RWPE2 (cell line): ENCODE results near the gene DNA2.
A peak's percentile ranks its signal among the peaks of the same experiment; 100 is the strongest.

Experiments
- ATAC-seq: fragments of 200-7000 bp; cut with Tn5 transposase; 3 replicates; pipeline ENCODE4 v1.9.1; 2021; ENCODE audit warnings: low read depth
- DNase-seq: peaks from one replicate; pipeline ENCODE4 v3.0.0-alpha.2; 2020; ENCODE audit warnings: low spot score
- H3K27ac ChIP-seq: fragments of 450-650 bp; 2 replicates; pipeline ENCODE4 v1.5.1; 2017; ENCODE audit warnings: mild to moderate bottlenecking; ENCODE audit not compliant: poor library complexity, severe bottlenecking
- H3K27me3 ChIP-seq: fragments of 250-450 bp; sonication (Bioruptor Pico); 2 replicates; pipeline ENCODE4 v1.5.1; 2021; ENCODE audit warnings: mild to moderate bottlenecking, moderate library complexity; ENCODE audit not compliant: insufficient read depth, poor library complexity, severe bottlenecking
- H3K36me3 ChIP-seq: fragments of 250-450 bp; sonication (Bioruptor Pico); 2 replicates; pipeline ENCODE4 v1.5.1; 2020; ENCODE audit warnings: low read depth, mild to moderate bottlenecking, moderate library complexity
- H3K4me1 ChIP-seq: fragments of 250-450 bp; sonication (Bioruptor Pico); 2 replicates; pipeline ENCODE4 v1.5.1; 2021; ENCODE audit warnings: mild to moderate bottlenecking, moderate library complexity; ENCODE audit not compliant: insufficient read depth, poor library complexity, severe bottlenecking
- H3K4me3 ChIP-seq: fragments of 250-450 bp; sonication (Bioruptor Pico); 2 replicates; pipeline ENCODE4 v1.5.1; 2021; ENCODE audit warnings: mild to moderate bottlenecking, moderate library complexity; ENCODE audit not compliant: severe bottlenecking
- H3K9me3 ChIP-seq: fragments of 250-450 bp; sonication (Bioruptor Pico); 2 replicates; pipeline ENCODE4 v1.5.1; 2021; ENCODE audit warnings: mild to moderate bottlenecking, moderate library complexity; ENCODE audit not compliant: severe bottlenecking
- TF ChIP-seq, protein P1 (sequence below): fragments of 450-650 bp; IDR thresholded peaks from one replicate; pipeline ENCODE4 v1.5.1; 2017; ENCODE audit warnings: mild to moderate bottlenecking, moderate library complexity; ENCODE audit not compliant: poor library complexity, severe bottlenecking

DNA2 gene

DNA sequence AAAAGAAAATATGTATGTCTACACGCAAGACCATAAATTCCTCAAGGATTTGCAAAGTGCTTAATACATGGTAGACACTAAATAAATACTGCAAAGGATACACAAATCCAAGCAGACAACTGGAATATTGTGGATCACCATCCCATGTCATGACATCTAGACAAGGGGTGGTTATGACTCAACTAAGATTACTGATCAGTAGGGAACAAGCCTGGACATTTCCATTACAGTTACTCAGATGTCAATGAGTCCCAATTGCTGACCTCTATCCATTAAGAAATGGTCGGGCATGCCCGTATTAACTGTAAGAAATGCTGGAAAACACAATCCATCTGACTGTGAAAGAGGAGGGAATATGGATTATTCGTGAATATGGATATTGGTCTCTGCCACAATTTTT is 37.1 kb downstream of the DNA2 start:
- no peak for DNase-seq
- Histone ChIP-seq H3K36me3 (peaks cover 59% of the 10 kb centered on the region), H3K27me3 (no peaks in the 10 kb centered on the region), H3K9me3 (no peaks in the 10 kb centered on the region), H3K4me3 (no peak overlapping the region), H3K4me1 (peaks cover 11% of the 10 kb centered on the region), H3K27ac (no peak overlapping the region)
- ATAC-seq: peak; percentile 82
- TF ChIP-seq, protein P1, sequence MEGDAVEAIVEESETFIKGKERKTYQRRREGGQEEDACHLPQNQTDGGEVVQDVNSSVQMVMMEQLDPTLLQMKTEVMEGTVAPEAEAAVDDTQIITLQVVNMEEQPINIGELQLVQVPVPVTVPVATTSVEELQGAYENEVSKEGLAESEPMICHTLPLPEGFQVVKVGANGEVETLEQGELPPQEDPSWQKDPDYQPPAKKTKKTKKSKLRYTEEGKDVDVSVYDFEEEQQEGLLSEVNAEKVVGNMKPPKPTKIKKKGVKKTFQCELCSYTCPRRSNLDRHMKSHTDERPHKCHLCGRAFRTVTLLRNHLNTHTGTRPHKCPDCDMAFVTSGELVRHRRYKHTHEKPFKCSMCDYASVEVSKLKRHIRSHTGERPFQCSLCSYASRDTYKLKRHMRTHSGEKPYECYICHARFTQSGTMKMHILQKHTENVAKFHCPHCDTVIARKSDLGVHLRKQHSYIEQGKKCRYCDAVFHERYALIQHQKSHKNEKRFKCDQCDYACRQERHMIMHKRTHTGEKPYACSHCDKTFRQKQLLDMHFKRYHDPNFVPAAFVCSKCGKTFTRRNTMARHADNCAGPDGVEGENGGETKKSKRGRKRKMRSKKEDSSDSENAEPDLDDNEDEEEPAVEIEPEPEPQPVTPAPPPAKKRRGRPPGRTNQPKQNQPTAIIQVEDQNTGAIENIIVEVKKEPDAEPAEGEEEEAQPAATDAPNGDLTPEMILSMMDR: no peak

DNA sequence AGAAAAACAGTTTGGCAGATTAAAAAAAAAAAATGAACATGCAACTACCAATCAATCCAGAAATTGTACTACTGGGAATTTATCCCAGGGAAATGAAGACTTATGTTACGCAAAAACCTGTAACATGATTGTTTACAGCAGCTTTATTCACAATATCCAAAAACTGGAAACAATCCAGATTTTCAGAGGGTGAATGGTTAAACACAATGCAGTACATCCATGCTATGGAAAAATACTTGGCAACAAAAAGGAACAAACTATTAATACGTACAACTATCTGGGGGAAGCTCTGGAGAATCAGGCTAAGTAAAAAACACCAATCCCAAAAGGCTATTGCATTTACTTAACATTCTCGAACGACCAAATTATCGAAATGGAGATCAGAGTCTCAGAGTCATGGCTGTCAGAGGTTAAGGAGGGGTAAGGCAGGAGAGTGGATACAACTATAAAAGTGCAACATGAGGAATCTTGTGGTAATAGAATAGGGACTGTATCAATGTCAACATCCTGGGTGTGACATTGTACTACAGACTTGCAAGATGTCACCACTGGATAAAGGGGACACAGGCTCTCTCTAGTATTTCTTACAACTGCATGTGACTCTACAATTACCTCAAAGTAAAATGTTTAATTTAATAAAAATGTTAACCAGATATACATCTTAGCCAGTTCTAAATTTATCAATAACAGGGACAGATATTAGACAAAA is 43.2 kb downstream of the DNA2 start:
- H3K36me3 ChIP-seq: peaks cover 29% of the 10 kb centered on the region
- no peak for ATAC-seq
- no peak overlapping the region for H3K4me3 ChIP-seq
- no peak for DNase-seq
- H3K27me3 ChIP-seq: no peaks in the 10 kb centered on the region
- TF ChIP-seq, protein P1: no peak
- H3K9me3 ChIP-seq: no peaks in the 10 kb centered on the region
- H3K4me1 ChIP-seq: no peaks in the 10 kb centered on the region
- no peak overlapping the region for H3K27ac ChIP-seq

- Histone ChIP-seq H3K4me3 (no peak overlapping the region), H3K9me3 (no peaks in the 10 kb centered on the region), H3K36me3 (peaks cover 41% of the 10 kb centered on the region), H3K27me3 (no peaks in the 10 kb centered on the region), H3K27ac (no peak overlapping the region), H3K4me1 (no peaks in the 10 kb centered on the region)
- TF ChIP-seq, protein P1: no peak
- no peak for DNase-seq
- no peak for ATAC-seq
These were observed 47.2 kb downstream of the DNA2 start for GRCh38 chr10:68424454-68425014.

GRCh38 chr10:68423522-68423921 is 48.3 kb downstream of the DNA2 start:
- DNase-seq: no peak
- H3K27me3 ChIP-seq: no peaks in the 10 kb centered on the region
- no peaks in the 10 kb centered on the region for H3K9me3 ChIP-seq
- peaks cover 46% of the 10 kb centered on the region for H3K36me3 ChIP-seq
- ATAC-seq: no peak
- H3K4me3 ChIP-seq: no peak overlapping the region
- no peak overlapping the region for H3K27ac ChIP-seq
- H3K4me1 ChIP-seq: no peaks in the 10 kb centered on the region
- TF ChIP-seq, protein P1: no peak

DNA sequence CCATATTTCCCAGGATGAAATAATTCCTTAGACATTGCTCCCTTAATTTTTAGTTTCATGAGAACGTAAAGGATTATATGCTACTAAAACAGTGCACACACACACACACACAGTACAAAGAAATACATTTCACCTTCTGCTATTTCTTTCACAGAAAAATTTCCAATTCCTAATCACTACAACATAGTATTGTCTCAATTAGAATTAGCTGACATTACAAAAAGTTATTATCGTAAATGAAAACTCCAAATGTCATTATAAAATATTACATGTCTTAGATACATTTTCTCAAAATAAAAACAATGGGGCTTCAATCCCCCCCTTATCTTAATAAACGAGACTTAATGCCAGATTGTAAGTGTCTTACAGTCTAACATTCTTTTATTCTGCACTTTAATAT is 52.4 kb downstream of the DNA2 start:
- no peak for DNase-seq
- H3K36me3 ChIP-seq: peaks cover 60% of the 10 kb centered on the region
- H3K4me1 ChIP-seq: no peaks in the 10 kb centered on the region
- H3K9me3 ChIP-seq: no peaks in the 10 kb centered on the region
- TF ChIP-seq, protein P1: no peak
- no peaks in the 10 kb centered on the region for H3K27me3 ChIP-seq
- H3K4me3 ChIP-seq: no peak overlapping the region
- no peak for ATAC-seq
- no peak overlapping the region for H3K27ac ChIP-seq
